T-helper 1 cell (primary cell): ENCODE data around the gene ADNP.

Source experiments
- DNase-seq, 5 donors: peaks; one replicate each; pipeline ENCODE4 v3.0.0-alpha.2; 2012 to 2020

ADNP gene

GRCh38 chr20:50870561-50871161 is 60.6 kb downstream of the ADNP start:
- DNase-seq, result no peak

DNA sequence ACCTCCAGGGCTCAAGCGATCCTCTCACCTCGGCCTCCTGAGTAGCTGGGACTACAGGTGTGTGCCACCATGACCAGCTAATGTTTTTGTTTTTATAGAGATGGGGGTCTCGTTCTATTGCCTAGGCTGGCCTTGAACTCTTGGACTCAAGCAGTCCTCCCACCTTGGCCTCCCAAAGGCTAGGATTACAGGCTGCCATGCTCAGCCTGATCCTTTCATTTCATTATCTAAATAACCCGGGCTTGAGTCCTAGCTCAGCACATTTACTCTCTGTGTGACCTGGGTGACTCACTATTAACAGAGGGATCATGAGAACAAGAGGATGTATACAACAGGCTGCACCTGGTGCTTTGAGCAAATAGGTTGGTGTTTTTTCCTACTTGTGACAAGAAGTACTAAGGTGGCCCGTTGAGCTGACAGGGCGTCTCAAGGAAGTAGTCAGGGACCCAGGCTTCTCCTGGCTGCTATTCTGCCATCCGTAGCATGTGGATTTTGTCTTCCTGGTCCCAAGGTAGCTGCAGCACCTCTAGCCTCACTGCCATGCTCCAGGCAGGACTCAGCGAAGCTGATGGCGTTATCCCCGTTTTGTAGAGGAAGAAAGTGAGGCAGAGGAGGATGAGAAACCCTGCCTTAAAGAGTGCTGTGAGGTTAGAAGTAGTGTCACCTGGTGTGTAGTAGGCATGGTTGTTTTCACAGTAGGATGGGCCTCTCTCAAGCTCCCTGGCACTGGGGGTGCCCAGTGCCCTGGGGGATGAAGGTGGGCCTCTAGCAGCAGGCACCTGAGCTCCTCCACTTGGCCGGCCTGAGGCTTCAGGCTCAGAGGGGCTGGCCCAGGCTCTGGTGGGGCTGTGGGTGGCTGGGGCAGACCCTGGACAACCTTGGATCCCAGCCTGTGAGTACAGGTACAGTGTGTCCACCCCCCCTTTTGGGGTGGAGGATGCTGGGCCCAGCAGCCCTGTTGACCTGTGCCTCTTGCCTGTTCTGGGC is 62.4 kb downstream of the ADNP start:
- no peak for DNase-seq

- DNase-seq, result no peak
Observed at GRCh38 chr20:50867805-50868204, 63.4 kb downstream of the ADNP start.

GRCh38 chr20:50866831-50867230 is 64.4 kb downstream of the ADNP start:
- no peak for DNase-seq

DNA sequence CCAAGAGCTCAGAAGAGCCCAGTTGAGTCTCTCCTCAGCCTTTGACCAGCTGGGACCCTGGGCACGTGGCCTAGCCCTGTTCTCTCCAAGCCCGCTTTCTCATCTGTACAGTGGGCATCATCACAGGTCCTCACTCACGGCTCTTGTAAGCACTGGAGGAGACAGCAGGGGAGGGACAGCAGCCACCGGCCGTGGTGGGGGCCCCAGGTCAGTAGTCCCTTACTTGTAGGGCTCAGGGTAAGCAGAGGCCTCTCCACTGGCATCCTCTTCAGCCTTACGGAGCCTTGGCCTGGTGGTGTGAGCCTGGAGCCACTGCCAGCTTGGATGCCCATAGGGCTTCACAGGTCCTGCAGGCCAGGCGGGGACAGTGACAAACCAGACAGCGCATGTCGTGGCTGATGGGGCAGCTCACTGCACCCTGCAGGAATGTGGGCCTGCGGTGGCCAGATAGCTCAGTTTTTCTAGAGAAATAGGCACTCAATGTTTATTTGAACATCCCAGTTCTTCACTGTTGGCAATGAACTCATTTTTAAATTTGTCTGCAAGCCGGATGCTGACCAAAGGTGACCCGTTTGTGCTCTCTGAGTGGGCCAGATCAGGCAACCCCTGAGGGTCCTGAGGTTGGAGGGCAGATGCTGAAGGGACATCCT is 65.1 kb downstream of the ADNP start:
- no peak for DNase-seq

DNA sequence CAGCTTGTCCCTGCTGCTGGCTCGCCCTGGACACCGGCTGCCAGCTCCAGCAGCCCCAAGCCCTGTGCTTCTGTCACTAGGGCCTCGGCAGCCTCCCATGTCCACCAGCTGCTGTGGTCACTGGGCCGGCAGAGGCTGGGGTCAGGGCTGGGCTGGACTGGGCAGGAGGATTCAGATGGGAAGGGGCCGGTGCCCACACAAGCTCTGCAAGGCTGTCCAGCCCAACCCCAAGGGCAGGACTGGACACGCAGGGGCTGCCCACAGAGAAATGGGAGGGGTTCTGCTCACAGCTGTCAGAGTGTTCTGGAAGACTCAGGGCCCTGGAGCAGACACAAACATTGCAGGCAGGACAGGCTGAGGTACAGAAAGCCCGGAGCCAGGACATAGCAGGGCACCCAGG is 65.6 kb downstream of the ADNP start:
- no peak for DNase-seq

DNA sequence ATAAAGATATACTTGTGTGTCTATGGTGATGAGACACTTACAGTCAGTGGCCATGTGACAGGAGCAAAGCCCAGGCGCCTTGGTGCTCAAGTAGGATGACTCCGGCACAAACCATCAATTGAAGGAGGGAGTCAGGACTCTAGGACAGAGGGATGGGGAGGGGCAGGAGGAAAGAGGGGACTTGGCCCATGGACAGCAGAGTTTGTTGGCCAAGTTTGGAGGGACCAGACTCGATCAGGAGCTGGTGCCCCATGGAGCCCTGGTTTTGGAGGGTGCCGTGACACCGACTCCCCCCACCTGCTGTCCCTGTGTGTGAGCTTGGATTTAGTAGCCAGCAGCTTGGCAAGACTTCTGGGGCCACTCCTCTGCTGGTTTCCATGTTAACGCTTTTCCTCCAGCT is 66.1 kb downstream of the ADNP start:
- DNase-seq, result no peak

DNA sequence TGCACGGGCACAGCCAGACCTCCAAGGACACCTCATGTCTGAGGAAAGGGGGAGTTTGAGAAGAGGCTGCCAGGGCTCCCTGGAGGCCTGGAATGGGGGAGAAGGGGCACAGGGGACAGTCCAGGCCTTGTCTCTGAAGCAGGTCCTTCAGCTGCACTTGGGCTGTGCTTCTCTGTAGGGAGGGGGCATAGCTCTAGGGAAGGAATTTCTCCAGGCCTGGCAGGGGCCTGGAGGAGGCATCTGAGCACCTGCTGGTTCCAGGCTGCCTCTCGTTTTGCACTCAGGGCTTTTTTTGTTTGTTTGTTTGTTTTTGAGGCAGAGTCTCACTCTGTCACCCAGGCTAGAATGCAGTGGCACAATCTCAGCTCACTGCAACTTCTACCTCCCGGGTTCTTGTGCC is 68.7 kb downstream of the ADNP start:
- DNase-seq, result no peak

GRCh38 chr20:50861012-50861411 is 70.2 kb downstream of the ADNP start:
- no peak for DNase-seq

DNA sequence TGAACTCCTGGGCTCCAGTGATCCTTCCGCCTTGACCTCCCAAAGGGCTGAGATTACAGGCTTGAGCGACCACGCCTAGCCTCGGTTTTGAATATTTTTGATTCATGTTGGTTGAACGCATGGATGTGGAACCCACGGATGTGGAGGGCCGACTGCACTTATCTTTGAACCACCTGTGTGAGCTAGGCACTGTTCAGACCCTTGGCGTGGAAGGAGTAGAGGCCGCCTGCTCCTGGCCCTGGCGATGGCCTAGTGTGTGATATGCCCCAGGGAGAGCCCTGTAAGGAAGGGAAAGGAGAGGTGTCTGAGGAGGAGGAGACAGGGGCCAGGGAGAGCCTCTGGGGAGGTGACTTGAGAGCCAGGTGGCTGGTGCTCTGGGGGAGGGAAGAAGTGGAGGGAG is 72.1 kb downstream of the ADNP start:
- DNase-seq, result no peak

DNA sequence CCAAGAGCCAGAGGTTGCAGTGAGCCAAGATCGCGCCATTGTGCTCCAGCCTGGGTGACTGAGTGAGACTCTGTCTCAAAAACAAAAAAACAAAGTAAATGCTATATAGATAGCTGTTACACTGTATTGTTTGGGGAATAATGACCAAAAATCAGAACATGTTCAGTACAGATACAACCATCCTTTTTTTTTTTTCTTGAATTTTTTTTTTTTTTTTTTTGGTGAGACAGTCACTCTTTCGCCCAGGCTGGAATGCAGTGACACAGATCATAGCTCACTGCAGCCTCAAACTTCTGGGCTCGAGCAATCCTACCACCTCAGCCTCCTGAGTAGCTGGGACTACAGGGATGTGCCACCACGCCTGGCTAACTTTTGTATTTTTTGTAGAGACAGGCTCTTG is 72.7 kb downstream of the ADNP start:
- no peak for DNase-seq

GRCh38 chr20:50857348-50857747 is 73.9 kb downstream of the ADNP start:
- DNase-seq, result no peak

DNA sequence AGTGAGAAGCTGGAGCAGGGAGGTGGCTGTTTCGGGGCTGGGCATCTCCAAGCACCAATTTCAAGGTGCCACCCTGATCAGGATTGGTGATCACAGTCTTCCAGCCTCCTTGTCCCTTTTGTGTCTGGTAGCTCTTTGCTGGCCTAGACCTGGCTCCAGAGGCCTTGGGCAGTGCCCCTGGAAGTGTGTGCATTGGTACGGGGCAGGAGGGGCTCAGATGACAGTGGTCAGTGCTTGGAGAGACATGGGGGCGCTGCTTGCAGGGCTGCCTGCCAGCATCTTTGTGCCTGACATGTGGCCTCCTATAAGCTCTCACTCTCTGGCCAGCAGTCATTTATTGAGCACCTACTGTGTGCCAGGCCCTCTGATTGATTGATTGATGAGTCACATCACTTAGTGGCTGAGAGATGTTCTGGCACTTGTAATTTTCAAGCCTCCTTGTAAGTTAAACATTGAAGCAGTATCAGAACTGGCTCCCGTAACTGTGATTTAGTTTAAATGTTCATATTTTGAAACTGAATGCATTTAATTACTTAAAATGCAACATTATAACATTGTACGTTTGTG is 74.7 kb downstream of the ADNP start:
- DNase-seq, result no peak

DNA sequence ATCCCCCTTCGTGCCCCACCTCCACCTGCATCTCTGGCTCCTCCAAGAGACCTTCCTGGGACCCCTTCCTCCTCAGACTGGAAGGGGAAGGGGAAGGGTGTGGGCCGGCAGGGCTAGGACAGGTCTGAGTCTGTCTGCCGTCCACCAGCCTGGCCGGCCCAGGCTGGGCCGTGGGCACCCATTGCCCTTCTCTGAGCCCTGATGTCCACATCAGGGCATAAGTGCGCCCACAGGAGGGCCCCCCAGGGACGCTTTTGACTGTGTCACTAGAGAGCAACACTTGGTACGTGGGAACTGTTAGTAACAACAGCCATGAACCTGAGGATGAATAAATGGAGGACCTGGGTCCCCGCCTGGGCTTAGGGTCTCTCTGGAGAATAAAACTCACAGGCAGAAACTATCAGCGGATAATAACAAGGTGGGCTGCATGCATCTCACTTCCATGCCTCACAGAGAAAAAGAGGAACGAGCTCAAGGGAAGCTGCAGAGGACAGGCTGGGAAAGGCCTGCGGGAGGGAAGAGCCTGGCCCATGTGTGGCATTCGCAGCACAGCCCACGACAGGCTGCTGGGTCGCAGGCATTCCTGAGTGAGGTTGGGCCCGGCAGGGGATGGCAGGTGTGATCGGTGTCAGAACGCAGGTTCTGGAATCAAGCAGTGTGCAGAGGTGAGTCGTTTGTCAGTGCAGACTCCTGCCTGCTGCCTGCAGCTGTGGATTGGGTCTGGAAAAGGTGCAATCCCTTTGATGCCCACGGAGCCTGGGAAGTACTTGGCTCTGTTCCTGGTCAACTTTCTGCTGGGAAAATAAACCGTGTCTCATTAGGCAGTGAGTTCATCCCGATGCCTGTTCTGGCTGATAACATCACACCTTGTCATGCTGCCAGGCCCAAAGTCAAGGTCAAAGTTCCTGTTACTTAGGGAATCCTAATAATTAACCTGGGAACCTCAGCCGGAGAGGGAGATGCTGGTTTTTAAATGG is 75.5 kb downstream of the ADNP start:
- DNase-seq, result no peak

DNA sequence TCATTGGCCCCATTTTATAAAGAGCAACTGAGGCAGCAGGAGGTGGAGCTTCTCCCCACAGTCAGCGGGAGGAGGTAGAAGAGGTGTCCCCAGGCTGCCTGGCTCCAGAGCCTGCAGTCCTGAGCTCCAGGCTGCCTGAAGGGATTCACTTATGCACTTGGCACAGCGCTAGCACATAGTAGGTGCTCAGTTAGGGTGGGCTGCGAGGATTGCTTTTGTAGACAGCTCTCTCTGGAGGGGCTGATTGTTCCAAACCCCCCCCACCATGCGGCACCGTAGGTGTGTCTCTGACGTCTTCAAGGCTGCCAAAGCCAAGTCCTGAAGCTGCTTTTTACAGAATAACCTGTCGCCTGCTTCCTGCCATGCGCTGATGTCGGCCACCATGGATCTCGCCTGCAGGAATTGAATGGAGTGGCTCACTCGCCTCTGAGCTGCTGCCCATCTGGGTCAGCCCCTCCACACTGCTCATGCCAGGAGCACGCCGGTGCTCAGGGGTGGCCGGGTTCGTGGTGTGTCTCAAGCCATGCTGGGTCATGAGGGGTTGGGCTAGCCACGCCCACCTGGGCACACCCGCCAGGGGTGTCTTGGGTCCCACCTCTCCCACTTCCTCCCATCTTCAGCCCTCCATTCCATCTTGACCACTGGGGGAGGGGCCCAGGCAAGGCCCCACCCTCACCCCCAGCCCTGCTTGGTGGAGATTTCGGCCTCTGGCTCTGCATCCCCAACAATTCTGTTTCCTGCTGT is 76.6 kb downstream of the ADNP start:
- DNase-seq, result no peak

GRCh38 chr20:50852085-50852484 is 79.2 kb downstream of the ADNP start:
- DNase-seq, result no peak

GRCh38 chr20:50850721-50851286 is 80.4 kb downstream of the ADNP start:
- no peak for DNase-seq

DNA sequence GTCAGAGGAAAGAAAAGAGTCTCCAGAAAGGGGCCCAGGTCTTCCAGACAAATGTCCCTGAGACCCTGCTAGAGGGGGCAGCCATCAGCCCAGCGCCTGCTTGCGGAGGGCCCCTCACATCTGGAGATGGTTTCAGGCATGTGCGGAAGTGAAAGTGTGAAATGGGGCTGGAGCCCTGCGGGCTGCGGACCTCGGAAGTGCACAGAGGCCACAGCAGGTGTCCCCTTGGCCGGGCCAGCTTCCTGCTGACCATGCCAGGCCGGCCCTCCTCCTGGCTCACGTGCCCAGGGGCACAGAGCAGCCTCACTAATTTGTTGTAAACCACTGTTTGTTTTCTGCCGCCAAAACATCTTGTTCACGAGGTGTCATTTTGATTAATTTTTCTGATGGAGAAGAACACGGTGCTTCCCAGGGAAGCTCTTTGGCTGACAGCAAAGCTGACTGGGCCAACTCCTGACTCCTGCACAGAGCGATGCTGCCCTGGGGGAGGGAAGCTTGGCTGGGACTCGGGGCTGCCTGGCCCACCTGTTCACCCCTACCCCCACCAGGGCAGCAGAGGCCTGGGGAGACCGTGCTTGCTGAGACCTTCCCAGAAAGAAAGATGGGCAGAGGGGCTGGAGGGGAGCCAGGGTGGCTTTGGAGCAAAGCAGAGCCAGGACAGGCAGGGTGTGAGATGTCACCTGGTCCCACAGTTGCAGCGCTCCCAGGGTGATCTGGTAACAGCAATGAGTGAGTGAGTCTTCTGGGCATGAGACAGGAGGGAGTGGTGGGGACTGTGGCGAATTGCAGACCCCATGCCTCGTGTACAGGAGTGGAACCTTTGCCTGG is 82.2 kb downstream of the ADNP start:
- no peak for DNase-seq

- no peak for DNase-seq
Observed at GRCh38 chr20:50848341-50848808, 82.9 kb downstream of the ADNP start.
